HEK293 (cell line): Measurements from ENCODE around the gene SERPINB8.

ENCODE experiments used
- IKZF3 ChIP-seq: fragments of 450-650 bp; IDR thresholded peaks from 2 replicates; pipeline ENCODE4 v1.5.0; 2018; ENCODE audit warnings: missing biosample characterization, mild to moderate bottlenecking, missing genetic modification characterization, moderate library complexity
- KLF7 ChIP-seq: fragments of 450-650 bp; formaldehyde crosslinking; IDR thresholded peaks from 2 replicates; pipeline ENCODE4 v1.5.1; 2016; ENCODE audit warnings: missing biosample characterization, missing genetic modification characterization, borderline replicate concordance
- KLF8 ChIP-seq: fragments of 450-650 bp; formaldehyde crosslinking; IDR thresholded peaks from 2 replicates; pipeline ENCODE4 v1.5.1; 2016; ENCODE audit warnings: missing biosample characterization, missing genetic modification characterization
- REPIN1 ChIP-seq: fragments of 450-650 bp; formaldehyde crosslinking; IDR thresholded peaks from 2 replicates; pipeline ENCODE4 v1.5.1; 2017; ENCODE audit warnings: missing biosample characterization, missing genetic modification characterization, low read depth
- ZBTB1 ChIP-seq: fragments of 450-650 bp; formaldehyde crosslinking; IDR thresholded peaks from 2 replicates; pipeline ENCODE4 v1.5.1; 2016; ENCODE audit warnings: missing biosample characterization, missing genetic modification characterization
- ZBTB44 ChIP-seq: fragments of 450-650 bp; IDR thresholded peaks from 2 replicates; pipeline ENCODE4 v1.5.1; 2018; ENCODE audit warnings: missing biosample characterization, mild to moderate bottlenecking, missing genetic modification characterization
- ZFP37 ChIP-seq: fragments of 450-650 bp; formaldehyde crosslinking; IDR thresholded peaks from 2 replicates; pipeline ENCODE4 v1.5.1; 2016; ENCODE audit warnings: missing biosample characterization, missing genetic modification characterization
- ZNF133 ChIP-seq: fragments of 450-650 bp; formaldehyde crosslinking; IDR thresholded peaks from 2 replicates; pipeline ENCODE4 v1.5.1; 2016; ENCODE audit warnings: missing biosample characterization, missing genetic modification characterization
- ZNF18 ChIP-seq: fragments of 450-650 bp; formaldehyde crosslinking; IDR thresholded peaks from 2 replicates; pipeline ENCODE4 v1.5.1; 2016; ENCODE audit warnings: missing biosample characterization, missing genetic modification characterization
- ZNF19 ChIP-seq: fragments of 450-650 bp; formaldehyde crosslinking; IDR thresholded peaks from 2 replicates; pipeline ENCODE4; 2016; ENCODE audit warnings: missing biosample characterization, missing genetic modification characterization, low read depth
- ZNF239 ChIP-seq: fragments of 450-650 bp; formaldehyde crosslinking; IDR thresholded peaks from 2 replicates; pipeline ENCODE4 v1.5.1; 2016; ENCODE audit warnings: missing biosample characterization, missing genetic modification characterization
- ZNF266 ChIP-seq: fragments of 450-650 bp; formaldehyde crosslinking; IDR thresholded peaks from 2 replicates; pipeline ENCODE4 v1.5.1; 2016; ENCODE audit warnings: missing biosample characterization, missing genetic modification characterization, low read depth
- ZNF404 ChIP-seq: fragments of 450-650 bp; formaldehyde crosslinking; IDR thresholded peaks from 2 replicates; pipeline ENCODE4 v1.5.1; 2017; ENCODE audit warnings: missing biosample characterization, missing genetic modification characterization
- ZNF426 ChIP-seq: fragments of 450-650 bp; formaldehyde crosslinking; IDR thresholded peaks from 2 replicates; pipeline ENCODE4 v1.5.1; 2017; ENCODE audit warnings: missing biosample characterization, missing genetic modification characterization, mild to moderate bottlenecking, inconsistent platforms, moderate library complexity
- ZNF513 ChIP-seq: fragments of 450-650 bp; IDR thresholded peaks from 2 replicates; pipeline ENCODE4 v1.5.1; 2018; ENCODE audit warnings: missing biosample characterization, missing genetic modification characterization
- ZNF518A ChIP-seq: fragments of 450-650 bp; formaldehyde crosslinking; conservative IDR thresholded peaks from 2 replicates; pipeline ENCODE4 v1.5.1; 2016; ENCODE audit warnings: low read depth, missing biosample characterization, missing genetic modification characterization
- ZNF580 ChIP-seq: fragments of 450-650 bp; formaldehyde crosslinking; IDR thresholded peaks from 2 replicates; pipeline ENCODE4 v1.5.1; 2016; ENCODE audit warnings: missing biosample characterization, missing genetic modification characterization
- ZNF596 ChIP-seq: fragments of 450-650 bp; IDR thresholded peaks from 2 replicates; pipeline ENCODE4 v1.5.0; 2018; ENCODE audit warnings: missing biosample characterization, mild to moderate bottlenecking, missing genetic modification characterization, moderate library complexity
- ZNF660 ChIP-seq: fragments of 450-650 bp; IDR thresholded peaks from 2 replicates; pipeline ENCODE4 v1.5.1; 2018; ENCODE audit warnings: missing biosample characterization, mild to moderate bottlenecking, missing genetic modification characterization
- ZSCAN5A ChIP-seq: fragments of 450-650 bp; formaldehyde crosslinking; IDR thresholded peaks from 2 replicates; pipeline ENCODE4 v1.5.1; 2016; ENCODE audit warnings: missing biosample characterization, missing genetic modification characterization

SERPINB8 gene

GRCh38 chr18:63969942-63970808, at the start of gene SERPINB8 (continued):
- TF ChIP-seq KLF8 (tag by site-specific recombination) (peak; percentile 69; the same call in 1 of the 2 replicates), ZBTB44 (tag by site-specific recombination) (no peak), ZFP37 (tag by site-specific recombination) (peak; percentile 73; the same call in 1 of the 2 replicates), ZNF18 (no peak), ZBTB1 (tag by site-specific recombination) (no peak), ZNF133 (no peak), ZNF580 (tag by site-specific recombination) (no peak), ZNF660 (no peak), KLF7 (tag by site-specific recombination) (no peak; the same call in none of the 2 replicates), ZNF404 (tag by site-specific recombination) (no peak), ZNF596 (tag by site-specific recombination) (no peak), ZNF19 (no peak), ZNF518A (tag by site-specific recombination) (peak; percentile 54), ZNF239 (no peak), ZNF513 (tag by site-specific recombination) (no peak), REPIN1 (tag by site-specific recombination) (no peak), ZNF266 (tag by site-specific recombination) (no peak), IKZF3 (tag by site-specific recombination) (peak; percentile 86), ZNF426 (tag by site-specific recombination) (no peak), ZSCAN5A (tag by site-specific recombination) (0 out of 2 replicates have a peak, but pooled peaks have one; percentile 43)
